Body of pancreas (tissue), 4 donors: ENCODE results near the gene NR4A1.

Experiments
- POLR2A ChIP-seq, 3 donors: fragments of 450-650 bp; IDR thresholded peaks; one replicate each; pipeline ENCODE4 v1.6.1; 2016; ENCODE audit warnings: antibody characterized with exemption in 3 of 3, mild to moderate bottlenecking in 2 of 3
- TF ChIP-seq, protein P1 (sequence below), 7 experiments: fragments of 450-650 bp in 4 of 7; fragments of 200-600 bp in 3 of 7; sonication (generic) in 3 of 7; IDR thresholded peaks; one replicate each; pipeline ENCODE4 v1.5.1; 2016 to 2019; ENCODE audit warnings: antibody characterized with exemption in 7 of 7

DNA sequence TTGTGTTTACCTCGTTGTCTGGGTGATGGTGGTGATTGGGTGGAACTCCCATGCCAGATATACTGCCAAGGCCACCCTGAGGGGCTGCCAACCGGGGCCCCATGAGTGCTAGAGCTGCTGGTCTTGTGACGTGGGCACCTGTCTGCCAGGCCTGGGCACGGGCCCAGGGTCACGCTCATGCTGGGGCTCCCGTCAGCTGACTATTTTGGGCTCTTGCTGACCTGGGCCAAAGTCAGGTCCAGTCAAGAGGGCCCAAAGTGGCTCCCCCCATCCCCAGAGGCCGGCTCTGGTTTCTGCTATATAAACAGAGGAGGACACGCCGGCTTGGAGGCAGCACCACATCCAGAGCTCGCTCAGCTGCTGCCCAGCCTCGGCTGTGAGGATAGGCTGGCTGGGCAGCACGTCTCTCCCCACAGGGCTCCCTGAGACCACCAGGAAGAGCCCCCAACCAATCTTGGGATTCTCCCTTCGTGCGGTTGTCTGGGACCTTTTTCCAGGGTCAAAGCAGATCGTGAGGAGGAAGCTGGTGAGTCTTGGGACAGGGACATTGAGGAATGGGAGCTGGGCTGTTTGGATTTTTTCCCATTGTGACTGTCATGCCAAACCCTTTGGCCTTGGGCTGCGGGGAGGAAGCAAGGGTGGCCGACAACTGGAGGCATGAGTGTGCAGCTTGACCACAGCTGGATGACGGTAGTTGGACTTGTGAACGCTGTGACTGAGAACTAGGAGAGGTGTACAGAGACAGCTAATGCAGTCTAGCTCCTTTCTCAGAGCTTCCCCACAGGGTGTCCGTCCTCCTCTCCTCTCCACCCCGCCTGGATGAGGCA lies 7.6 kb upstream of the NR4A1 start:
- TF ChIP-seq POLR2A (IDR thresholded peaks at IDR 0.05), result no peak
- TF ChIP-seq, protein P1, sequence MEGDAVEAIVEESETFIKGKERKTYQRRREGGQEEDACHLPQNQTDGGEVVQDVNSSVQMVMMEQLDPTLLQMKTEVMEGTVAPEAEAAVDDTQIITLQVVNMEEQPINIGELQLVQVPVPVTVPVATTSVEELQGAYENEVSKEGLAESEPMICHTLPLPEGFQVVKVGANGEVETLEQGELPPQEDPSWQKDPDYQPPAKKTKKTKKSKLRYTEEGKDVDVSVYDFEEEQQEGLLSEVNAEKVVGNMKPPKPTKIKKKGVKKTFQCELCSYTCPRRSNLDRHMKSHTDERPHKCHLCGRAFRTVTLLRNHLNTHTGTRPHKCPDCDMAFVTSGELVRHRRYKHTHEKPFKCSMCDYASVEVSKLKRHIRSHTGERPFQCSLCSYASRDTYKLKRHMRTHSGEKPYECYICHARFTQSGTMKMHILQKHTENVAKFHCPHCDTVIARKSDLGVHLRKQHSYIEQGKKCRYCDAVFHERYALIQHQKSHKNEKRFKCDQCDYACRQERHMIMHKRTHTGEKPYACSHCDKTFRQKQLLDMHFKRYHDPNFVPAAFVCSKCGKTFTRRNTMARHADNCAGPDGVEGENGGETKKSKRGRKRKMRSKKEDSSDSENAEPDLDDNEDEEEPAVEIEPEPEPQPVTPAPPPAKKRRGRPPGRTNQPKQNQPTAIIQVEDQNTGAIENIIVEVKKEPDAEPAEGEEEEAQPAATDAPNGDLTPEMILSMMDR (IDR thresholded peaks at IDR 0.05), result no peak
